GM19463 (cell line): ENCODE data around the gene E2F4.

ENCODE experiments used
- ATAC-seq: cut with Tn5 transposase; IDR thresholded peaks from one replicate; pipeline ENCODE4 v1.9.1; 2021; ENCODE audit warnings: mild to moderate bottlenecking, moderate library complexity; ENCODE audit not compliant: unreplicated experiment

E2F4 gene, protein sequence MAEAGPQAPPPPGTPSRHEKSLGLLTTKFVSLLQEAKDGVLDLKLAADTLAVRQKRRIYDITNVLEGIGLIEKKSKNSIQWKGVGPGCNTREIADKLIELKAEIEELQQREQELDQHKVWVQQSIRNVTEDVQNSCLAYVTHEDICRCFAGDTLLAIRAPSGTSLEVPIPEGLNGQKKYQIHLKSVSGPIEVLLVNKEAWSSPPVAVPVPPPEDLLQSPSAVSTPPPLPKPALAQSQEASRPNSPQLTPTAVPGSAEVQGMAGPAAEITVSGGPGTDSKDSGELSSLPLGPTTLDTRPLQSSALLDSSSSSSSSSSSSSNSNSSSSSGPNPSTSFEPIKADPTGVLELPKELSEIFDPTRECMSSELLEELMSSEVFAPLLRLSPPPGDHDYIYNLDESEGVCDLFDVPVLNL

DNA sequence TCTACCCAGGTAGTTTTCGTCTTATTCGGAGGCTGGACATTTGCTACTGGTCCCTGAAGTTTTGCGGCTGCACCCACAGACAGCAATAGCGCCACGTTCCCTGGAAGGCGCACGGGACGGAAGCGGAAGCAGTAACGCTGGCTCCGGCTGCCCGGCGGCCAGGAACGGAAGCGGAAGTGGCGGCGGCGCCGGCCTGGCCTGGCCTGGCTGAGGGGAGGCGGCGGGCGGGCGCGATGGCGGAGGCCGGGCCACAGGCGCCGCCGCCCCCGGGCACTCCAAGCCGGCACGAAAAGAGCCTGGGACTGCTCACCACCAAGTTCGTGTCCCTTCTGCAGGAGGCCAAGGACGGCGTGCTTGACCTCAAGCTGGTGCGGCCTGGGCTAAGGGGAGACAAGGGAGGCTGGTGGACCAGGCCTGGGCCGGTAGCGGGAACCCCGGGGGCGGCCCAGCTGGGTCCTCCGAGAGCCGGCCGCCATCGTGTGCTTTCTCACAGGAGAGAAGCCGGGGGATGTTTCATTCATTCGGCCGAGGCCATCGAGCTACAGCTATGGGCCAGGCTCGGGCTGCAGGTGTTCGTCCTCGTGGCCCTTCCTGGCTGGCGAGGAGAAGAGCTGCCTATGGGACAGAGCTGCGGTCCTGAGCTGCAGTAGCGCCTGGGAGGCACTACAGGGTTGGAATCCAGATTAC is at the start of gene E2F4:
Gene E2F4 (plus strand): TSS at position 161 of the 687 bp plus-strand sequence. CDS start 73 bp downstream, at position 234.
- peak; percentile 94 for ATAC-seq

DNA sequence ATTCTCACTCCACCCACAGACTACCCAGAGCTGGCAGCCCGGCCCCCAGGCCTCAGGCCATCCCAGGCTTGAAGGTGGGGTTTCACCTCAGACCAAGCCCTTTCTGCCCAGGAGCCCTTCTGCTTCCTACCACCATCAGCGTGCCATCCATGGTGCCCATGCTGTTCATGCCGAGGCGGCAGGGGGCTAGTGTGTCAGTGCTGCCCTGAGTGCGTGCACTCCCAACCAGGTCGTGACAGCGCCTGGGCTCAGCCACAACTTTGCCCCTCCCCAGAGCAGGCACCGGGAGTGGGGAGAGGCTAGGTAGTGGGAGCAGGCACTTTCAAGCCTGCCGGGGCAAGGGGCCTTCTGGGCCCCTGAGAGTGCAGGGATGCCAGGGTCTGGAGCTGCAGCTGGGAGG is 49.6 kb upstream of the E2F4 start:
- ATAC-seq: no peak

DNA sequence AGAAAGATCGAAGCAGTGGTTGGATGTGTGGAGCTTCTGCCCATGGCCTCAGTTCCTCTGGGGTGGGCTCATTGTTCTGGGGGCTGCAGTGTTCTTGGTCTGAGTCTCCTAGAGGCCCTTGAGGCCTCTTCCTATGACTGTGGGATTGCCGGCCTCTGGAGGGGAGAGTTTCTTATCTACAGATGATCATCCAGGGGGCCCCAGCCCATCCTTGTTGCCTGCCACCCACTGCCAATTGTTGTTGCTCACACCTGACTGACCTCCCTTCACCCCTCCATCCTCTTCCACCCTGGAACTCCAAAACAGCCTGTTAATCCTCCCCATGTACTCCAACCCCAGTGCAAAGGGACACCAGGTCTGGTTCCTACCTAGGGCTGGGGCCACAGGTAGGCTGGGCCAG is 47.0 kb upstream of the E2F4 start:
- no peak for ATAC-seq

DNA sequence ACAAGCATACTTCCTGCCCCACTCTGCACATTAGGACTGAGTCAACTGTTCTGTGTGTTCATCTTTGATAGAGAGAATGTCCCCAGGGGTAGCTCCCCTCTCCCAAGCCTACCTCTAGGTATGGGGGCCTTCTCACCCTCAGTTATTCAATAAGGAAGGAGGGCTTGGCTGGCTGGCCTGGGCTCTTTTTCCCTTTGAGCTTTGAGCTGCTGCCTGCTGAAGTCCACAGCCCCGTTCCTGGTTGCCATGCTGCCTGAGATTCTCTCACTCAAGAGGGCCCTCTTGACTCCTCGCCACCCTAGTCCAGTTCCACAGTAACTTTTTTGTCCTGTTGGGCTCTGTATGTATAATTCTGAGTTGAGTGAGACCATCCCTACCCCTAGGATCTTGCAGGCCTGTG is 46.2 kb upstream of the E2F4 start:
- no peak for ATAC-seq

DNA sequence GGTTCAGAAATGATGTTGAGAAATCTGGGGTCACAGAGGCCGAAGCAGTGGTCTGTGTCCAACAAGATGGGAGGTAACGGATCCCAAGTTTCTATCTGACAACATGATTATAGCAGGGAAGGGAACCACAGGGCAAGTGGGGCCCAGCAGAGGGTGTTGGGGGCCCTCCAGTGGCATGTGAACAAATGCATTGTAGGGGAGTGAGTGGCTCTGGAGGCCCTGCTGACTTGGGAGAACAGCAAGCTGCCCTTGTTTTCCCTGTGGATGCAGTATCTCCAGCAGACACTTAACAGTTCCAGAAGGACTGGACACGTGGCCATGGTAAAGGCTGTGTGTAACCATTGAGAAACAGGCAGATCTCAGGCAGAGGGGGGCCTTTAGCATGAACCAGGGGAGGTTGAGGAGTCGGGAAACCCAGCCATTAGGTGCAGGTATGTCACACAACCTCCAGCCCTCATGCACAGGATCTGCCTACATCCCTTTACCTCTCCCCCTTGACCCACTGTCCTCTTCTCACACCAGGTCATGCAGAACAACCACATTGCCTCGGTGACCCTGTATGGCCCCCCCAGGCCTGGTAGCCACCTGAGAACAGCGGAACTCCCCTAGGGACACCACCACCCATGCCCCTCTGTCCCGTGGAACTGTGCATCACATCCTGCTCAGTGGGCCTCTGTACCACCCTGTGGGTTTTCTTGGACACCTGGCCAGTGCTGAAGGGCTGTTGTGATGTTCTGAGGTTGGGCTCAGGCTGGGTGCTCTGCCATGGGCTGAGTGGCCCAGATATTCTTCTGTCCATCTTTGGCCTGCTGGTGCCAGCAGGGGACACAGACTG is 45.2 kb upstream of the E2F4 start:
- ATAC-seq: no peak

DNA sequence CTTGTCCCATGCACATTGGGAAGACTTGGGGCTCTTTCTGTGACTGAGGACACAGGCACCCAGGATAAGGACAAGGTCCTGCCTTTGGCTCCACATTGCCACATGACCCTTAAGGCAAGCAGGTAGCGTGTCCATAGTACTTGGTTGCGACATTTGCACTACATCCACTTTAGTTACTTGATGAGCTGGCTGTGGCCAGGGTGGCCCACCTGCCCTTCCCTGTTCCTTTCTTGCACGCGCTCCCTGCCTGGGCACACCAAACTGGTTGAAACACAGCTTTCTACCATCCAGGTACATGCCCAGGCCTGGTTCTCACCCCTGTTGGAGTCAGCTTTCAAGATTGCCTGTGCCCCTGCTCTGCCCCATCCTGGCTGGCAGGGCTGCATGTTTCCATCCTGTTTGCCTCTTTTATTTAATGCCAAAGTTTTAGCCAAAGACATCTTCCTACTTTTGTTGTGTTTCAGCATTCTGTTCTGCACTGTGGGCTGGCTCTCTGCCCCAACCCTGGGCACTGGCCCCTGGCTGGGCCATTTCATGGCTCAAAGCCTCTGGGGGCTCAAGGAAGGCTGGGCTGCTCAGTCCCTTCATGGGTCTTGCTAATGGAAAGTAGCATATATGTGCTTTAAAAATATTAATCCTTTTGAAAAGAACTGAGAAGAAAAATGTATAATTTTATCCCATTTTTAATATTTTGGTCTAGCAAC is 44.4 kb upstream of the E2F4 start:
- ATAC-seq: no peak

DNA sequence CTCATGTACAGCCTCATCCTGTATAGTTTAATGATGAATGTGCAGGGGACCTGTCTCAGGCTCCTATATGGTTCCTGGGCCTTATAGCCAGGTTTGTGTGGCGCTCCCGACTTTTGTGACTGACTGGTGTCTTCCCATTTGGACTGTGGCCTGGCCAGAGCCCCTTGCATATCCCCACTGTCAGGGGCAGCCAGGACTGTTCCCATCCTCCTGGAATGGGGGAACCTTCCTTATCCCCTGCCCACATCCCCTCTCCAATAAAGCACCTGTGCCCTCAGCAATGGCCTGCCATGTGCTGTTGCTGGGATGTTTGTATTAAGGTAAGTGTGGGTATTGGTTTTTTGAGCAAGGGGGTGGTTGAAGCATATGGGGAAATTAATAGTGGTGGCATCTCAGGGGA is 43.7 kb upstream of the E2F4 start:
- ATAC-seq: no peak

DNA sequence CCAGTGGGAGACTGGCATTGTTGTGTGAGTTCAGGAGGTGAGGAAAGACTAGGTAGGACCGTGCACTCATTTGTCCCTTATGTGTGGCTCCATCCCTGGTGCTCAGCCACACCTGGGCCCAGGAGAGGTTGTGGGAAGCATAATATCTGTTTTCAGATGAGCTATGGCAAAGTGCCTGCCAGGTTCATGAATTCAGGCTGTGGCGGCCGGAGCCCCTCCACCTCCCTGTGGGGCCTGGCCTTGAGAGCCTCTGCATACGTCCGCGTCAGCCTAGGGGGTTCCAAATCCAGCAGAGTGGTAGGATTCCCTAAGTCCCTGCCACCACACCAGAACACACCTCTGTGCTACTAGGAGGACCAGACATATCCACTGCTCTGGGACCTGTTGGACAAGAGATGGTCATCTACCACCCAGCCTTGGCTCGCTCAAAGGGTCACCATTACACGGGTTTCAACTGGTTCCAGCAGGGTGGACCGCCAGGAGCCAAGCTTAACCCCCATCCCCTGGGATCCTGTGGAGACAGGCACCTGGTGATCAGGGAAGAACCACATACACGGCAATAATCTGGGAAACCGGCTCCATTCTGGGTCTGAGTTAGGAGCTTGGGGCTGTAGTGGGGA is 43.2 kb upstream of the E2F4 start:
- ATAC-seq: no peak

DNA sequence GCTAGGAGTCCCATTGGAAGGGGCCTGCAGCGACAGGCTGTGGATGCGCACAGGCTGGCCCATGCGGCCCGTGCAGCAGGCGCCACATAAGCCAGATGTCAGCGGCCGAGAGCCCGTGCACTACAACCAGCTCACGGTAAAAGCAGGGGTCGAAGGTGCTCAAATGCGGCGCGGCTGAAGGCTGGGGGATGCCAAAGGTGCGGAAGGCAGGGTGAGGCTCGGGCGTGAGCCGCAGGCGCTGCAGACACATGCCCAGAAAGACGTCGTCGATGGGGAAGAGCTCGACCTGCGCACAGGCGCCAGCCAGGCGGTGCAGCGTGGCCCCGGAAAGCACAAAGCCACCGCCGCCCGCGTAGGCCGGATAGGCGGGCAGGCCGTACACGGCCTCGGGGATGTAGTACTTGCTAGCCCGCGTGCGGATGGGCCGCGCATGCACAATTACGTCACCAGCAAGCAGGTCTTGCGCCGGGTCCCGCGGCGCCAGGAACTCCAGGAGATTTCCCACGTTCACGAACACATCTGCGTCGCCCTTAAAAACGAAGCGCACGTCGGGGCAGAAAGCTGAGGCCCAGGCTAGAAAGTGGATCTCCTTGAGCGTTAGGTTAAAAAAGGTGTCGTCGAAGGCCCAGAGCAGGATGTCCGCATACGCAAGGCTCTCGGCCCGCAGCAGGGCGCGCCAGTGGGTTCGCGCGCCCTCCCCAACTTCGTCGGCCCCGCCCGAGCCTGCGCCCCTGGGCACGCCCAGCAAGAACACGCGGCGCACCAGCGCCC is 42.5 kb upstream of the E2F4 start:
- ATAC-seq: no peak

DNA sequence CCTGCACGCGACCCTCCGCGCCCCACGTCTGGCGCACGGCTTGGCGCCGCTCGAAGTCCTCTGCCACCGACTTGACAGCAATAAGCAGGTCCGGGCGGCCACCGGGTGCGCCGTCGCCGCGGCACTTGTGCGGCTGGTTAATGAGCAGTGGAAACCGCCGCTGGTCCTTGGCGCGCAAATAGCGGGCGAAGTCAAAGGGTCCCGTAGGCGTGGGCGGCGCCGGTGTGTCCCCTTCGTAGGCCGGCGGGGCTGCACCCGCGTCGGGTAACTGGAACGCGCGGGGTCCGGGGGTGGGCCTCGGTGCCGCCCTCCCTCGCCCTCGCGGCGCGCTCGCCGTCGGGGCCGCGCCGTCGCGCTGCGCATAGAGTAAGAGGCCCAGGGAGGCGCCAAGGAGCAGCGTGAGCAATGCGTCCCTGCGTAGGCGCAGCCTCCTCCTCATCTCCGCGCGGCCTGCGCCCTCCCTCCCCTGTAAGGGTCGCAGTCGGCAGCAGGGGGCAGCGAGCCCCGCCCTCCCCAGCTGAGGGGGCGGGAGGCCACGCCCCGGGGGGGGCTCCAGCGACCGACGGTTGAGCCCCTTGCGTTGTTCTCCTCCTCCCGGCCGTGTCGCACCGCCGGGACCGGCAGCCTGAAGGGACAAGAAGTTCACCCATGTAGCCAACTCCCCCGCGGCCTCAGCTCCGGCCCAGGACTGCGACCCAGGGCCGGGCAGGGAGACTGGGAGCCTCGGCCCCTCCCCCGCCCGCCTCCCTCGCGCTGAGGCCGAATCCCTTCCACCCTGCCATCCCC is 41.7 kb upstream of the E2F4 start:
- peak; percentile 48 for ATAC-seq

DNA sequence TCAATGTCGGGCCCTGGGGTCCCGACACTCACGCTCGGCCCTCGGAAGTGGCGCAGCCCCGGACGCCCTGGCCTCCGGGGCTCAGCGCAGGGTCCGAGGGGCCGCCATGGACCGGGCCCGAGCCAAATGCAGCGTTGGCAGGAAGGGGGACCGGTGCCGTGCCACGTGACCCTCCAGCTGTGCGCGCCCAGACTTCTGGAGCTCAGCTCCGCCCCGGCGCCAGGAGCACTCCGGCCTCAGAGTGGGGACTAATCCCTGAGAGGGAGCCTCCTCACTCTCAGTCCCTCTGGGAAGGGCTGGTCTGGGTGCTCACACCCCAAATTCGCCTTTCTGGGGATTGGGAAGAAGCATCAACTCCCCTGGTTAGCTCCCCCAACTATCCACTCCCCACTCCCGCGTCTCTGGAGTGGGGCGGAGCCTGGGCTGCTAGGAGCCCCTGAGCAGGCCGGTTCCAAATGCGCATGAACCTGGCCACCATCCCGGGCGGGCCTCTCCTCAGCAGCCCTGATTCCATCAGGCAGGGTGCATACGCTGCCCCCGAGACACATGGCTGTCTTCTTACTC is 41.0 kb upstream of the E2F4 start, which contains the start of gene B3GNT9:
Gene B3GNT9 (minus strand): TSS at position 166 of the 564 bp plus-strand sequence. CDS start 513 bp downstream, outside the sequence.
- peak; percentile 50 for ATAC-seq

DNA sequence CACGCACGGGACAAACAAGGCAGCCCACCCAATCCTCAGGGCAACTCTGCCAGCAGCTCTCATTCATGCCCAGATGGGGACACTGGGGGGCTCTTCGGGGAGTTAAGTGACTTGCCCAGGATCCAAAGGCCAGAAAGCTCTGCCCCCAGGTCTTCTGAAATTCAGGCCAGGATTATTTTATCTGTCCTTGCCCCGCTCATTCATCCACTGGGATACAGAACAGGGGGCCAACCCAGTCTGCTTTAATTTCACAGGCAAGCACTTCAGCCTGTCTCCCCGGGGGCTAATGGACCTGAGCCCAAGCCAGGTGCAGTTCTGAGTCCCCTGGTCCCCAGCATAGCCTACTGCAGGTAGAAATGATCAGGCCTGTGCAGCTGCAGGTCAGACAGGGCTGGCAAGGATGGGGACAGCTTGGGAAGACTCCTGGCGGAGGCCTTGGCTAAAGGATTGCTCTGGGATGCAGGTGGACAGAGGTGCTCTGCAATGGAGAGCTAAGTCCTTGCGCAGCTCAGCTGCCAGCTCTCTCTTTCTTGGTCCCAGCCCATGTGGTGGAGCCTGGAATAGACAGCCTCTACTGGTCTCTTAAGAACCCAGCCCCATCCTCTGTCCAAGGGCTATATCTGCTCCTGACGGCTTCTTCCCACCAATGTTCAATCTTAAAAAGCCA is 40.4 kb upstream of the E2F4 start:
- ATAC-seq: no peak

DNA sequence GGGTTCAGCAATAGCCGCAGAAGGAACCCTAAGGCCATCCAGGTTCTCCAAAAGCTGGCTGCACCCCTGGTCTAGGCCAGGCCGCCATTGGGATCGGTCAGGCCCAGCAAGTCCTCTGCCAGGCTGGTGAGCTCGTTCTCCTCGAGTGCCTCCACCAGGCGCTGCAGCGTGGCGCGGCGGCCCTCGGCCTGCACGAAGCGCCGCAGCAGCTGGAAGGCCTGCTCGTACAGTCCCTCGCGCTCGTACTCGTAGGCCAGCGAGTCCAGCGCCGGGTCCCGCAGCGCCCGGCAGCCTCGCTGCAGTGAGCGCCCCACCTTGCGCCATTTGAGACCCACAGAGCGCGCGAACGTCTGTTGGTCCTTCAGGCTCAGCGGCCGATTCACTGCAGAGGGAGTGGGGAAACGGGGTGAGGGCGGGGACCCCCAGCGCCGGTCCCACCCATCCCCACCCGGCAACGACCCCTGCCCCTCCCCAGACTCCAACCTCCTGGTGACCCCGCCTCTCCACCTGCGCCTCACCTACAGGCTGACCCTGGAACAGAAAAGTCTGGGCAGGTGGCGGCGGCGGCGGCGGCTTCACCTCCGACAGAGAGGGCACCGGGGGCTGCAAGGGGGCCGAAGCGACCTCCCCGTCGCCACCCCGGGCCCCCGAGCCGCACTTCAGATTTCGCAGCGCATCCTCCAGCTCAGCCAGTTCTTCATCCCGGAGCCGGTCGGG is 37.2 kb upstream of the E2F4 start:
- ATAC-seq: no peak

DNA sequence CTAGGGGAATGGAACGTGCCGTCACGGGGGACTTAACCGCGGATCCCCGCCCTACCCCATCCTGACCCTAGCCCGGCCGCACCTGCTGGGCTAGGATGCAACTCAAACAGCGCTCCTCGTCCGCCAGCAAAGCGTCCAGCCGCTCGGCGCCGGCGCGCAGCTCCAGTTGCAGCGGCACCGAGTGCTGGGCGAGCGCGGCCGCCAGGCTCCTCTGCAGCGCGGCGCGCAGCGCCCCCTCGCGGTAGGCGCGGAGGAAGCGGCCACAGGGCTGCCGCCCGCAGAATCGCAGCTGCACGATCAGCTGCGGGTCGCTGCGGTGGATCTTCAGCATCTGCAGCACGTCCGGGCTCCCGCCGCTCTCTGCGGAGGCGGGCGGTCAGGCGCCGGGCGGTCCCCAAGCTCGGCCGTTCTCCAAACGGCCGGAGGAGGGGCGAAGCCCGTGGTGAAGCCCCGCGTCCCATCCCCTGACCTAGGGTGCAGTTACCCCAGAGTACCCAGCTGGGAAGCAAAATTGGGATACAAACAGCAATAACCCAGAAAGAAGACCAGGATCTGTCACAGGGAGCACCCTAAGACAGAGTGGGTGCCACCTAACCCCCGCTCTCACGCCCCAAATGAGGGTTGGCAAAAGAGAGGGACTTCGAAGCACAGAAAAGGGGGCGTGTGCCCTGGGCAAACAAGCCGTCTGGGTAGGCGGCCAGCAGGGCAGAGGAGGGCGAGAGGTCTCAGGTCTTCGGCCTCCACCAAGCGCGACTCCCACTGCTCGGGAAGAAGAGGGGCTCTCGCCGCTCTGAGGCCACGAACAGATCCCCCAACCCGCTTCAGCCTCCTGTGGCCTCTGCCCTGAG is 36.4 kb upstream of the E2F4 start:
- no peak for ATAC-seq

DNA sequence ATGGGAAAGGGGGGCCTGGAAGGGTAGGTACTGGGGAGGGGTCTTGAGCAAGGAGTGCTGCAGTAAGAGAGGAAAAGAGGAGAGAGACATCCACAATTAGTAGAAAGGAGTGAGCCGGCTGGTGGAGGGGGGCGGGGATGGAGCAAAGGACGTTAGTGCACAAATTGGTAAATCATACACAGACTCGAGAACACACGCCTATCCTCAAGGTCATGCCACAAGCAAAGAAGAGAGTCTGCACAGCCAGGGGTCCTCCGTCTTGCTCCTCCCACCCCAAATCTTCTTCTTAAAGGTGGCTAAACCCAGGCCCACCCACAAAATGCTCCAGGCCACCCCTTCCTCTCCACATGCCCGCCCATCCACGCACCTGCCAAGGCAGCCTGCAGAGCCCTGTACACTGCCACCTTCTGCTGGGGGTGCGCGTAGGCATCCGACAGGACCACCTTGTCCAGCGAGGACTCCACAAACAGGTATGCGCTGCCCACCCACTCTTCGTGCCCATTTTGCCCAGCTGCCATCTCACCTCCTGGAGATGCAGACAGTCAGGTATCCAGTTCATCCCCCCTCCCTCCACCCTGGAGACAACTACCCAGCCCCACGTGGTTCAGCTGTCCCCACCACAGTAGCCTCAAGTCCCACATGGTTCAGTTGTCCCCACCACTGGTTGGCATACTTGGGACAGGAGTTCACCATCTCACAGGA is 35.7 kb upstream of the E2F4 start:
- no peak for ATAC-seq
